GM21360 (cell line): Measurements from ENCODE around the gene RPL29.

Experiments used
- ATAC-seq: cut with Tn5 transposase; IDR thresholded peaks from one replicate; pipeline ENCODE4 v1.9.1; 2021; ENCODE audit warnings: mild to moderate bottlenecking, moderate library complexity; ENCODE audit not compliant: unreplicated experiment

The RPL29 gene

GRCh38 chr3:51966486-51966885 lies 29.2 kb downstream of the RPL29 start:
- ATAC-seq = no peak

DNA sequence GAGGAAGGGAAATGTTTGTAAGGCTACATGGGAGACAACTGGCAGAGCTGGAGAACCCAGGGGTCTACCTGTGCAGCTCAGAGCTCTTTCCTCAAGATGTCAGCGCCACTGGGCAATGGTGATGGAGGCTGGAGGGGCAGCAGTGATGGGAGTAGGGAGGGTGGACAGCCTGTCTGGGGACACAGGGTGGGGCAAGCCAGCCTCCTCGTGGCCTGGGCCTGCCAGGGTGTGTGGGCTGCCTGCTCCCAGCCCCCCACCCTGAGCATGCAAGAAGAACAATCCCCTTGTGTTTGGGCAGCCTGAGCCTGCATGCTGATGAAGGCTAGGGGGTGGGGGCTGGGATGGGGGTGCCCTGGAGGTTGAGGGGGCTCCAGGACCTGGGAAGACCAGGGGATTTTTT lies 29.7 kb downstream of the RPL29 start:
- ATAC-seq = no peak

DNA sequence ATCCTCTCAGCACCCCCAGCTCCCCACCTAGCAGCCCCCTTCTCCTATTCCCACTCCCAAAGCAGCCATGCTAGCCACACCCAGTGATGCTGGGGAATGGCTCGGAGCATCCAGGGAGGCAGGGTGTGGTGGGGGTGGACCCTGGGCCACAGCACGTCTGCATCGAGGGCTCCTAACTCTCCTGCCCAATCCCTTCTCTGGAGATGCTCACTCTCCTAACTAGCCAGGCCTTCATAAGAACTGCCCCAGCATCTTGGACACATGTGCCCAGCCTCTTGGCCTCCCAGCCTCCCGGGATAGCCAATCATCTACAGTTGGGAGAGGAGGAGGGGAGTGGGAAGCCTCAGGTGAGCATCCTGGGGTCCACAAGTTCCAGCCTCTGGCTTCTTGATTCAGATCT lies 31.2 kb downstream of the RPL29 start:
- no peak for ATAC-seq

- no peak for ATAC-seq
Measured at GRCh38 chr3:51963951-51964451, 31.7 kb downstream of the RPL29 start.

- ATAC-seq = no peak
Measured at GRCh38 chr3:51962854-51963530, 32.7 kb downstream of the RPL29 start.

- no peak for ATAC-seq
Measured at GRCh38 chr3:51961602-51962569, 33.8 kb downstream of the RPL29 start.

- no peak for ATAC-seq
Measured at GRCh38 chr3:51961011-51961410, 34.7 kb downstream of the RPL29 start.

DNA sequence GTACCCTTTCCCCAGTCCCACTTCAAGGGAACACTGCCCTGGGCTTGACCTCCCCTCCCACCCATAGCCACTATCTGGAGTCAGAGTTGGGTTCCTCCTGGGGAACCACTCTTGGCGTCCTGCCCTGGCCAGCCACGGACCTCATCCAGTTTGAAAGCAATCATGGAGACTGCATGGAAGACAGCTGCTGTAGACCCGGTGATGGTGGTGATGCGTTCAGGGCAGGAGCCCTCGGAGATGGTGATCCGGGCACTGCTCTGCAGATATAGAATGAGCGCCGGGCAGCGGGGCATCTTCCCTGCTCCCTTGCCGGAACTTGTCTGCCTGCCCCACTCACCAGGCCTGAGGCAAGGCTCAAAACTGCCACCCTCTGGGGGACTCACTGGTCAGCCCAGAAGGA lies 35.3 kb downstream of the RPL29 start:
- ATAC-seq = no peak

GRCh38 chr3:51959651-51960050 lies 36.0 kb downstream of the RPL29 start:
- ATAC-seq = no peak

GRCh38 chr3:51958603-51959521 lies 36.8 kb downstream of the RPL29 start:
- ATAC-seq = no peak

DNA sequence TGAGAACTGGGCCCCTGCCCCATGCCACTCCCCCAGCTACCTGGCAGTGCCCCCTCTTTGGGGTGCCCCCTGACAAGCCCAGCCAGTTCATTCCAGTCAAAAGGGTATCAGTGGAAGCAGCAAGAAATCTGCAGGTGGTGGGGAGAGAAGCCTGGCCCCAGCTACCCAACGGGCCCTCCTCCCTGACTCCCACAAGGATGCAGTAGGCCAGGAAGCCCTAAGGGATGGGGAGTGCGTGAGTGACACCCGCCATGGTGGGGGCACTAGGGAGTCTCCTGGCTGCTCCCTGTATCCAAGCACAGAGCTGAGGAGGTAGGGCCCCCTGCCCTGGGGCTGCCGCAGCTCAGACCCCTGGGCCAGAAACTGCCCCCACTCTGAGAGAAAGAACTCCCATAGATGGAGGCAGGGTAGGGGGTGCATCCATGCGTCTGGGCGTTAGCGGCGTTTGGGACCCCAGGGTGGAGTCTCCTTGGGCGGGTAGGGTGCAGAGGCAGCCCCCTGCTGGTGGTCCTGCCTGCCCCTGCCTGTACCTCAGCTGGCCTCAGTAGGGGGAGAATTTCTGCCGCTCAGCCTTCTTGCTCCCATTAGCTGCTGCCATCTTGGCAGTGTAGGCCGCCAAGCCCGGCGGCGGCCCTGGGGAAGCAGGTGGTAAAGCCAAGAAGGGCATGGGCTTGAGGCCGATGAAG lies 38.0 kb downstream of the RPL29 start:
- ATAC-seq = no peak

GRCh38 chr3:51955893-51956770 lies 39.6 kb downstream of the RPL29 start:
- no peak for ATAC-seq

GRCh38 chr3:51955175-51955892 lies 40.4 kb downstream of the RPL29 start, which contains the start of gene GPR62:
GPR62 (plus strand) TSS chr3:51955381; CDS start chr3:51955653, 272 bp downstream.
- no peak for ATAC-seq

DNA sequence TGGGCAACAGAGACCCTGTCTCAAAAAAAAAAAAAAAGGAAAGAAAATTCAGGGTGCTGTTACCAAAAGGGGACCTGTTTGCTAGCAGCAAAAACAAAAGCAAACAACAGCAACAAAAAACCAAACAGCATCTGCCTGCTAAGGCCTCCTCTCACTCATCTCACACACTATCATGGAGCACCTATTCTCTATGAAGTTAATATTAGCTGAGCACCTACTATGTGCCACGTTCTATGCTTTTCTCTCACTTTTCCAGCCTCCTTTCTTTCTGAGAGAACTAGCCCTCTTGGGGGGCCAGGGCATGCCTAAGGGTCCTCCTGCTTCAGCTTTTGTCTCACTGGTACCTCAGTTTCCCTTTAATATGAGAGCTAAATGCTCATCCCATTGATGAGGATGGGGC lies 41.0 kb downstream of the RPL29 start:
- no peak for ATAC-seq

GRCh38 chr3:51954105-51954504 lies 41.6 kb downstream of the RPL29 start:
- no peak for ATAC-seq

- no peak for ATAC-seq
Measured at GRCh38 chr3:51953445-51953844, 42.2 kb downstream of the RPL29 start.

DNA sequence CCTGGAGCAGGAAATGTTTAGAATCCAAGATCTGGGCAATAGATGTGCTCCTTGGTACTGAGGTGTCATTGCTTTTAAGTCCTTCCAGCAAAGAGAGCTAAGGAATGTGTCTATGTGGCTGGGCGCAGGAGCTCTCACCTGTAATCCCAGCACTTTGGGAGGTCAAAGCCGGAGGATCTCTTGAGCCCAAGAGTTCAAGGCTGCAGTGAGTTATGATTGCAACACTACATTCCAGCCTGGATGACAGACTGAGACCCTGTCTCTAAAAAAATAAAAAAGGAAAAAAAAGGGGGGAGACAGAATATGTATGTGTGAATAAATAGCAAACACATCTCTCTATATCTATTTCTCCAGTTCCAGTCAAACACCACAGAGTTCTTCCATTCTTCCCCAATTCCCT lies 44.8 kb downstream of the RPL29 start:
- no peak for ATAC-seq

GRCh38 chr3:51949121-51949520 lies 46.6 kb downstream of the RPL29 start:
- no peak for ATAC-seq
